ENCODE measurements around the gene DDX43.
A peak's percentile ranks its signal among the peaks of the same experiment; 100 is the strongest.
"Not testable (repeated sequence)": the region's sequence is repeated elsewhere in the genome, so short reads cannot be mapped to it uniquely, and the experiment has no call there.

The DDX43 gene

GRCh38 chr6:73388800-73389512 lies 5.7 kb upstream of the DDX43 start:
- DNase-seq (ENCODE audit: low spot score), result peak; percentile 51

GRCh38 chr6:73389854-73390253 lies 4.8 kb upstream of the DDX43 start:
- DNase-seq (ENCODE audit: low spot score), result no peak

GRCh38 chr6:73391675-73392074 lies 3.0 kb upstream of the DDX43 start:
- DNase-seq (ENCODE audit: low spot score), result no peak

GRCh38 chr6:73392188-73392587 lies 2.4 kb upstream of the DDX43 start:
- DNase-seq (ENCODE audit: low spot score), result not testable (repeated sequence)

- no peak for DNase-seq (ENCODE audit: low spot score)
Measured at GRCh38 chr6:73393278-73393677, 1.4 kb upstream of the DDX43 start.

- no peak for DNase-seq (ENCODE audit: low spot score)
Measured at GRCh38 chr6:73395875-73396274, 1.2 kb downstream of the DDX43 start.

- DNase-seq (ENCODE audit: low spot score), result no peak
Measured at GRCh38 chr6:73400656-73401055, 6.0 kb downstream of the DDX43 start.

- no peak for DNase-seq (ENCODE audit: low spot score)
Measured at GRCh38 chr6:73409395-73409794, 14.8 kb downstream of the DDX43 start.

- DNase-seq (ENCODE audit: low spot score), result no peak
Measured at GRCh38 chr6:73413102-73413501, 18.5 kb downstream of the DDX43 start.

- no peak for DNase-seq (ENCODE audit: low spot score)
Measured at GRCh38 chr6:73418081-73418741, 23.6 kb downstream of the DDX43 start.

GRCh38 chr6:73421534-73421933 lies 26.9 kb downstream of the DDX43 start:
- DNase-seq (ENCODE audit: low spot score), result no peak

- no peak for DNase-seq (ENCODE audit: low spot score)
Measured at GRCh38 chr6:73435236-73435635, 40.6 kb downstream of the DDX43 start.

- DNase-seq (ENCODE audit: low spot score), result no peak
Measured at GRCh38 chr6:73443555-73443954, 48.9 kb downstream of the DDX43 start.

GRCh38 chr6:73451223-73452106 lies 56.8 kb downstream of the DDX43 start:
- no peak for DNase-seq (ENCODE audit: low spot score)

- DNase-seq (ENCODE audit: low spot score), result peak; percentile 44
Measured at GRCh38 chr6:73452107-73452461, 57.5 kb downstream of the DDX43 start, which contains the start of gene CGAS. TSS of gene CGAS (minus strand) at chr6:73452297. CDS start at chr6:73452181, 116 bp downstream.

- DNase-seq (ENCODE audit: low spot score), result no peak
Measured at GRCh38 chr6:73455865-73456629, 61.4 kb downstream of the DDX43 start.

- DNase-seq (ENCODE audit: low spot score), result not testable (repeated sequence)
Measured at GRCh38 chr6:73459474-73459873, 64.8 kb downstream of the DDX43 start.

- DNase-seq (ENCODE audit: low spot score), result no peak
Measured at GRCh38 chr6:73460056-73460455, 65.4 kb downstream of the DDX43 start.

- peak; percentile 85 for DNase-seq (ENCODE audit: low spot score)
Measured at GRCh38 chr6:73461537-73462350, 67.1 kb downstream of the DDX43 start, which contains the start of gene MTO1. TSS of gene MTO1 (plus strand) at chr6:73461737. CDS start at chr6:73461855, 118 bp downstream.
